Gastroesophageal sphincter (tissue), 4 donors: ENCODE data around the gene AMOTL1. TPM values are rescaled to one million over a fixed set of nuclear protein-coding genes. Genes with fewer than 3 reads are reported as not detected.
A peak's percentile ranks its signal among the peaks of the same experiment; 100 is the strongest.
"Not testable (repeated sequence)": the region's sequence is repeated elsewhere in the genome, so short reads cannot be mapped to it uniquely, and the experiment has no call there.

ENCODE experiments used
- ATAC-seq: fragments of 150-250 bp; one replicate; pipeline ENCODE4 v1.9.1; 2016; ENCODE audit warnings: mild to moderate bottlenecking, moderate library complexity
- H3K27ac ChIP-seq, 4 donors: fragments of 200-600 bp; sonication (generic) in 3 of 4; 1 replicate in 3 of 4; 2 replicates in 1 of 4; pipeline ENCODE4 v1.5.1; 2016 to 2019
- H3K27me3 ChIP-seq: fragments of 200-600 bp; sonication (generic); one replicate; pipeline ENCODE4 v1.5.1; 2019
- H3K36me3 ChIP-seq, 2 donors: fragments of 200-600 bp; sonication (generic); one replicate each; pipeline ENCODE4 v1.5.1; 2019; ENCODE audit warnings: control low read depth in 1 of 2
- H3K4me1 ChIP-seq, 3 donors: fragments of 200-600 bp; sonication (generic); 1 replicate in 2 of 3; 2 replicates in 1 of 3; pipeline ENCODE4 v1.5.1; 2016 to 2019; ENCODE audit warnings: control low read depth in 2 of 3
- H3K4me3 ChIP-seq, 2 donors: fragments of 200-600 bp; sonication (generic); one replicate each; pipeline ENCODE4 v1.5.1; 2019; ENCODE audit warnings: mild to moderate bottlenecking in 1 of 2, moderate library complexity in 1 of 2
- H3K9me3 ChIP-seq, 3 donors: fragments of 200-600 bp; sonication (generic); one replicate each; pipeline ENCODE4 v1.5.1; 2017 to 2019; ENCODE audit warnings: control low read depth in 2 of 3
- EP300 ChIP-seq: sonication (generic); formaldehyde crosslinking; IDR thresholded peaks from one replicate; pipeline ENCODE4 v1.6.1; 2017; ENCODE audit warnings: antibody characterized with exemption, mild to moderate bottlenecking
- POLR2A ChIP-seq, 2 donors: fragments of 450-650 bp; IDR thresholded peaks; one replicate each; pipeline ENCODE4 v1.6.1; 2017; ENCODE audit warnings: antibody characterized with exemption in 2 of 2, mild to moderate bottlenecking in 2 of 2, moderate library complexity in 1 of 2
- POLR2AphosphoS5 ChIP-seq: sonication (generic); formaldehyde crosslinking; IDR thresholded peaks from one replicate; pipeline ENCODE4 v1.6.1; 2017; ENCODE audit warnings: antibody characterized with exemption
- WGBS, 2 donors: methylation state at CpG; one replicate each; pipeline ENCODE4 v1.1.5; 2018; ENCODE audit warnings: low coverage in 1 of 2; 5-methylcytosine and 5-hydroxymethylcytosine counted together
- total RNA-seq, 4 donors: library from RNA; depleted of rRNA; stranded (reverse); fragments of >200 nt; gene quantifications; one replicate each; pipeline ENCODE4 v1.1.0, GENCODE V29; 2016
- TF ChIP-seq, protein P1 (sequence below), 4 experiments: fragments of 200-600 bp in 2 of 4; fragments of 450-650 bp in 2 of 4; sonication (generic) in 1 of 4; IDR thresholded peaks; one replicate each; pipeline ENCODE4 v1.5.1; 2017 to 2019; ENCODE audit warnings: antibody characterized with exemption in 4 of 4, mild to moderate bottlenecking in 2 of 4, moderate library complexity in 2 of 4

Gene AMOTL1
- total RNA-seq, 4 donors from 2014 or later = 136 to 215 (median 176) TPM

DNA sequence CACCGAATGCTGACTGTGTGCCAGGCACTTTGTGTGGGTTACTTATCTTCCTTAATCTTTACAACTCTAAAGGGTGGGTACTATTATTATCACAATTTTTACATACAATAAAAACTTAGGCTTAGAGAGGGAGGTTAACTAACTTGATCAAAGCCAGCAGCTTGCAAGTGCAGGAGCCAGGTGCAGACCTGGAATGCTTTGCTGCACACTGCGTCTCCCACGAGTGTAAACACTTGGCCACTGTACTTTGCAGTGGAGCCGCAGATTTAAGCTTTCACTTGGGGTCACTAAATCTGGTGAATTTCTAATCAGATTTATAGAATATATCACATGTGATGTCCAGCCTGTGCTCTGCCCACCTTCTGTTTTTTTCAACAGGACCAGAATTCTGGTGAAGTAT, 36.7 kb downstream of the AMOTL1 start:
- no peaks in the 10 kb centered on the region for H3K9me3 ChIP-seq
- H3K4me3 ChIP-seq = no peak overlapping the region
- TF ChIP-seq EP300 (no peak), POLR2AphosphoS5 (no peak), POLR2A (IDR thresholded peaks at IDR 0.05) (no peak)
- TF ChIP-seq, protein P1, sequence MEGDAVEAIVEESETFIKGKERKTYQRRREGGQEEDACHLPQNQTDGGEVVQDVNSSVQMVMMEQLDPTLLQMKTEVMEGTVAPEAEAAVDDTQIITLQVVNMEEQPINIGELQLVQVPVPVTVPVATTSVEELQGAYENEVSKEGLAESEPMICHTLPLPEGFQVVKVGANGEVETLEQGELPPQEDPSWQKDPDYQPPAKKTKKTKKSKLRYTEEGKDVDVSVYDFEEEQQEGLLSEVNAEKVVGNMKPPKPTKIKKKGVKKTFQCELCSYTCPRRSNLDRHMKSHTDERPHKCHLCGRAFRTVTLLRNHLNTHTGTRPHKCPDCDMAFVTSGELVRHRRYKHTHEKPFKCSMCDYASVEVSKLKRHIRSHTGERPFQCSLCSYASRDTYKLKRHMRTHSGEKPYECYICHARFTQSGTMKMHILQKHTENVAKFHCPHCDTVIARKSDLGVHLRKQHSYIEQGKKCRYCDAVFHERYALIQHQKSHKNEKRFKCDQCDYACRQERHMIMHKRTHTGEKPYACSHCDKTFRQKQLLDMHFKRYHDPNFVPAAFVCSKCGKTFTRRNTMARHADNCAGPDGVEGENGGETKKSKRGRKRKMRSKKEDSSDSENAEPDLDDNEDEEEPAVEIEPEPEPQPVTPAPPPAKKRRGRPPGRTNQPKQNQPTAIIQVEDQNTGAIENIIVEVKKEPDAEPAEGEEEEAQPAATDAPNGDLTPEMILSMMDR (IDR thresholded peaks at IDR 0.05) = no peak
- no peaks in the 10 kb centered on the region for H3K27me3 ChIP-seq
- peaks cover 21 to 86% (median 35%) of the 10 kb centered on the region in 3 donors for H3K4me1 ChIP-seq
- ATAC-seq = no peak
- peaks cover 0 to 31% of the 10 kb centered on the region in 2 donors for H3K36me3 ChIP-seq
- 35 to 43% methylated on average over 3 to 4 of the region's 4 CpGs for WGBS, 2 donors
- H3K27ac ChIP-seq = peak overlapping the region in 3 of 4 donors; percentile 55 to 65 (median 56)

GRCh38 chr11:94806014-94806413, 37.9 kb downstream of the AMOTL1 start:
- TF ChIP-seq POLR2AphosphoS5 (no peak), EP300 (no peak), POLR2A (IDR thresholded peaks at IDR 0.05) (no peak)
- TF ChIP-seq, protein P1 (IDR thresholded peaks at IDR 0.05) = no peak
- no peak for ATAC-seq
- H3K4me3 ChIP-seq = no peak overlapping the region
- H3K9me3 ChIP-seq = no peaks in the 10 kb centered on the region
- peaks cover 19 to 86% (median 35%) of the 10 kb centered on the region in 3 donors for H3K4me1 ChIP-seq
- peak overlapping the region; percentile 3 to 65 (median 56) for H3K27ac ChIP-seq
- peaks cover 0 to 20% of the 10 kb centered on the region in 2 donors for H3K36me3 ChIP-seq
- WGBS, 2 donors = 13% methylated on average over 1 of the region's 1 CpG; no CpG with 5 or more reads in 1 of the 2 donors
- H3K27me3 ChIP-seq = no peaks in the 10 kb centered on the region

DNA sequence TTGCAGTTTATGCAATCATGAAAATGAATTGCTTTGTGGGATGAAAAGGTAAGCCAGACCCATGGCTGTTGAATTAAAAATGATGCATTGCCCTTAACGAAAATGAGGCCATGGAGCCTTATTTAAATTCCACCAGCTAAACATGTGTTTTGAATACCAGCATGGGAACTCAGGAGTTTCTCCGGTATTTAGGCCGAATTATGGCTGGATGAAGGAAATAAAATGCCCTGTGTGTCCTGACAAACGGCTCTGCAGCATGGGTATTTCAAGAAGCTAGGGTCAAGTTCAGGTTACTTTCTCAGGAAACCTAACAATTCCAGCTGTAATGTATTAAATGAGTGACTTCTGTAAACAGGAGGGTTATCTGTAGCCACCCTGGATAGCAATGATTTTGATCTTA, 38.3 kb downstream of the AMOTL1 start:
- 15 to 30% methylated on average over 3 to 4 of the region's 4 CpGs for WGBS, 2 donors
- Histone ChIP-seq H3K4me3 (no peak overlapping the region), H3K36me3 (peaks cover 0 to 16% of the 10 kb centered on the region in 2 donors), H3K27me3 (no peaks in the 10 kb centered on the region), H3K9me3 (no peaks in the 10 kb centered on the region), H3K4me1 (peaks cover 19 to 86% (median 30%) of the 10 kb centered on the region in 3 donors), H3K27ac (peak overlapping the region; percentile 3 to 65 (median 56))
- TF ChIP-seq POLR2AphosphoS5 = peak; percentile 40
- TF ChIP-seq, protein P1 (IDR thresholded peaks at IDR 0.05) = no peak
- no peak for ATAC-seq

- no peak for TF ChIP-seq POLR2A (IDR thresholded peaks at IDR 0.05)
- TF ChIP-seq POLR2AphosphoS5 = peak; percentile 32
- TF ChIP-seq, protein P1 (IDR thresholded peaks at IDR 0.05) = peak in 1 of 4 experiments; percentile 23
- no peak for TF ChIP-seq EP300
- no peaks in the 10 kb centered on the region for H3K9me3 ChIP-seq
- 75 to 82% methylated on average over 2 to 3 of the region's 5 CpGs for WGBS, 2 donors
- no peak for ATAC-seq
- H3K4me1 ChIP-seq = peaks cover 20 to 83% (median 36%) of the 10 kb centered on the region in 3 donors
- H3K27me3 ChIP-seq = no peaks in the 10 kb centered on the region
- H3K27ac ChIP-seq = peak overlapping the region in 2 of 4 donors; percentile 7 to 21
- peaks cover 0 to 12% of the 10 kb centered on the region in 2 donors for H3K36me3 ChIP-seq
- H3K4me3 ChIP-seq = no peak overlapping the region
Measured at GRCh38 chr11:94809251-94809650, 41.1 kb downstream of the AMOTL1 start.

DNA sequence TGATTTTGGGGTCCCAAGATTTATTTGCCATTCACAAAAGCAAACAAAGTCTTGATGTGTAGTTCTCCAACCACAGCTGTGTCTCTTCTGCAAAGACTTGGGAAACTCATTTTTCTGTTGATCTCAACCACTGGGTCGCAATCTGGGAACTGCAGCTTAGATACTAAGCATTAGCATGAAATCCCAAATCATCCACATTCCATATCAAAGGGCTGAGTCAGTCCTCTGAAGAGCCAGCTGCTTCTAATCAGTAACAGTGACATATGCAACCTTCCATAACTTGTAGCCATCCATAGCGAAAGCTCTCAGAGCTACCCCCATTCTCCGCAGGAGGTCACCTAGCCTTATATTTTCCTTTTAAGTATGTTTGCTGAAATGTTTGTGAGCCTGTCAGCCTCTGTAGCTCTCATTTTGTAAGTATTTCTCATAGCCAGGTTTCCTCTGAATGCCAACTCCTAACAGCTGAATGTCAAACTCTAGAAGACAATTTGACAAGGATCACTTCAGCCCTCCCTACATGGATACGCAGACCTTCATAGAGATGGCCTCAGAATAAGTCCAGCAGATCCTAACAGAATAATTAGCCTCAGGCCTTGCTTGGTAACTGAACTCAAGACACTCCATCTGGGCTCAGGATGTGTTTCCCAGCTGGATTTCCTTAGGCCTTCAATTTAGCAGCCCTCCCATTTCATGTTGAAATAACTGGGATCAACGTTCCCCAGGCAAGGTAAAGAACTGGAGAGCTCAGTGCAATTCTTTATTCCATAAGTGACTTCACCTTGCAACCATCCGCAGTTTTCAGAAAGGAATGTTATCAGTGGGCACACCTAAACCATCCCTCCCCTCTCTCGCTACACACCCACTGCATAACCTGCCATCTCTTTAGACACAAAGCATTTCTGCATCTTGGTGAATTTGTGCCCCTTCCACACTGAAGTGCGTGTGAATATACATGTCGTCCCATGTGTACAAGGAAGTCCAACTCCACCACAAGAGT, 44.9 kb downstream of the AMOTL1 start:
- H3K36me3 ChIP-seq = peaks cover 0 to 14% of the 10 kb centered on the region in 2 donors
- not testable (repeated sequence) for ATAC-seq, H3K27me3 ChIP-seq, H3K9me3 ChIP-seq, H3K4me3 ChIP-seq
- WGBS, 2 donors = 81 to 88% methylated on average over 6 of the region's 9 CpGs
- peak overlapping the region; percentile 54 to 73 (median 68) for H3K27ac ChIP-seq
- peaks cover 19 to 87% (median 32%) of the 10 kb centered on the region in 3 donors for H3K4me1 ChIP-seq
